HG02763 (cell line): ENCODE data around the gene RRM1.
"Not testable (repeated sequence)": the region's sequence is repeated elsewhere in the genome, so short reads cannot be mapped to it uniquely, and the experiment has no call there.

Source experiments
- ATAC-seq: cut with Tn5 transposase; IDR thresholded peaks from one replicate; pipeline ENCODE4 v1.9.1; 2021; ENCODE audit warnings: mild to moderate bottlenecking, moderate library complexity; ENCODE audit not compliant: unreplicated experiment

RRM1 gene

DNA sequence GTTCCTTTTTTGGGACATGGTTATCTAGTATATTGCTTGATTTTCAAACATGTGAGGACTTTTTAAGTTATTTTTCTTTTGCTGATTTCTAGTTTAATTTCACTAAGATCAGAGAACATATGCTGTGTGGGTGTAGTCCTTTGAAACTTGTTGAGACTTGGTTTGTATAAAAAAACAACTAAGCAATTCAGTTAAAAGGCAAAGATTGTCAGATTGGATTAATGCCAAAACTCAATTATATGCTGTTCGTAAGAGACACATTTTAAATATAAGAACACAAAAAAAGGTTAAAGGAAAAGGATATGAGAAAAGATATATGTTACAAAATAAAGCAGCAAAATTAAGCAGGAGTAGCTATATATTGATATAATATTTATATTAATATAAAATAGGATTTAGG is 17.8 kb upstream of the RRM1 start:
- no peak for ATAC-seq

- no peak for ATAC-seq
Measured at GRCh38 chr11:4083198-4083597, 11.4 kb upstream of the RRM1 start.

DNA sequence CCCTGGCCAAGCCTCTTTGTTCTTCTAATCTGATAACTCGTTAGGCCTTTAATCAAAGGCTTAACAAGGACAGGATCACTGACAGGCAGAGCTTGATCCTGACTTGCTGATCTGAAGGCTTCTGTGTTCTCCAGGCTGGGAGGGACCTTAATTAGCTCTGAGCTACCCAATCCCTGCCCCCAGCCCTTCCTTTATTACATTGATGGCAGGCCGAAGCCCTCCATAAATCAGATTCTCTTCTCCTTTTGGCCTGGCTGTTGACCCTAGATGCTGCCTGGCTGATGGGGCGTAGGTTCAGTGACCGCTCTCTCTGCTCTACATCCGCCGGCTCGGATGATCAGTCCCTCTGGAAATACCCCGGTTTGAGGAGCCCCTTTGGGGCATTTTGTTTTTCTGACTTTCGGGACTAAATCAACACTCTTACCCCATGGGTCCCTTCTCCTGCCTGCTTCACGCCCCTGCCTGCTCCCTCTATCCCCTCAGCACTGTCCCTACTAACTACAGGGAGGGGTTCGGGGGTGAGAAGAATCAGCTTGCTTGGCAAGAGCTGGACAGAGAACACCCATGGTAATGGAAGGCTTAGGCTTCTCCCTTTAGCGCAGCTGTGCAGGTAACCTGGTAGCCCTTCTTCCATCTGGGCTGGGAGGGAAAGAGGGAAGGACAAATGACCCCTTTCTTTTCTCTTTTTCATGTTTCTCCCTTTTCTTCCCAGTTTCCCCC is 10.0 kb upstream of the RRM1 start:
- no peak for ATAC-seq

- ATAC-seq = no peak
Measured at GRCh38 chr11:4085575-4085974, 9.0 kb upstream of the RRM1 start.

GRCh38 chr11:4086575-4087353 is 7.8 kb upstream of the RRM1 start:
- no peak for ATAC-seq

- no peak for ATAC-seq
Measured at GRCh38 chr11:4087551-4087950, 7.0 kb upstream of the RRM1 start.

DNA sequence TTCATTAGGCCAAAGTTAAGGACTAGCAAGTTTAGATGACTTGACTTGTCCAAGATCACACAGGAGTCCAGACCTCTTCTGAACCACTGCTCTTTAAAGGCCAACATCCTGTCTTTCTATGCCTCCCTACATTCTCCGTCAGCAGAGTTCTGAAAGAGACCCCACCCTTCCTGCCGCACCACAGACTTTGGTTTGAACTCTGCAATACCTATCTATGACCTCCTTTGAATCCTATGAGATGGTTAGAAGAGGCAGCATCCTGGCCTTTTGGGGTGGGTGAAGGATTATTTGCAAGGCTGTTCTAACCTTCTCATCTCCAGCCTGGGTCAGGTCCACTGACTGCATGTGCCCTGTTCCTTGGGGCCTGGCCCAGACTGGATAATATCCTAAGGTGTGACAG is 4.3 kb upstream of the RRM1 start:
- ATAC-seq = no peak

- ATAC-seq = no peak
Measured at GRCh38 chr11:4092026-4092425, 2.6 kb upstream of the RRM1 start.

DNA sequence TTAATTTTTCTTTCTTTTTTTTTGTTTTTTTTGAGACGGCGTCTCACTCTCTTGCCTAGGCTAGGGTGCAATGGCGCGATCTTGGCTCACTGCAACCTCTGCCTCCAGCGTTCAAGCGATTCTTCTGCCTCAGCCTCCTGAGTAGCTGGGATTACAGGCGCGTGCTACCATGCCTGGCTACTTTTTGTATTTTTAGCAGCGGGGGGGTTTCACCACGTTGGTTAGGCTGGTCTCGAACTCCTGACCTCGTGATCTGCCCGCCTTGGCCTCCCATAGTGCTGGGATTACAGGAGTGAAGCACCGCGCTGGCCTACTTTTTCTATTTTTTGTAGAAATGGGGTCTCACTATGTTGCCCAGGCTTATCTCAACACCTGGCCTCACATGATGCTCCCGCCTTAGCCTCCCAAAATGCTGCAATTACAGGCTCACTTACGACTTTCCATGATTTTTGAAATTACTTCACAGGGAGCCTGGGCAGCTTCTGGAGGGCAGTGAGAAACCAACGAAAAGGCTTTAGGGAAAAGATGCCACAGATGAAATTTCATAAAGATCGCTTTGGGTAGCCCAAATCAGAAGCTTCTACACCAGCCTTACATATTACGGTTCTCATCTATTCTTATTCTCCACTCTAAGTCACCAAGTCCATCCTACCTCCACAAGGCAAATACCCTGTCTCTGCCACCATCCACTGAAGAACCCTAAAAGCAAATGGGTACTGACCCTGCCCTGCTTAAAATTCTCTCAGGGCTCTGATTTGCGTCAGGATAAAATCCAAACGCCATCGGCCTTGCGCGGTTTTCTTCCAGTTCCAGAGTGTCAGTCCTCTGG is 866 bp upstream of the RRM1 start:
- ATAC-seq = no peak

DNA sequence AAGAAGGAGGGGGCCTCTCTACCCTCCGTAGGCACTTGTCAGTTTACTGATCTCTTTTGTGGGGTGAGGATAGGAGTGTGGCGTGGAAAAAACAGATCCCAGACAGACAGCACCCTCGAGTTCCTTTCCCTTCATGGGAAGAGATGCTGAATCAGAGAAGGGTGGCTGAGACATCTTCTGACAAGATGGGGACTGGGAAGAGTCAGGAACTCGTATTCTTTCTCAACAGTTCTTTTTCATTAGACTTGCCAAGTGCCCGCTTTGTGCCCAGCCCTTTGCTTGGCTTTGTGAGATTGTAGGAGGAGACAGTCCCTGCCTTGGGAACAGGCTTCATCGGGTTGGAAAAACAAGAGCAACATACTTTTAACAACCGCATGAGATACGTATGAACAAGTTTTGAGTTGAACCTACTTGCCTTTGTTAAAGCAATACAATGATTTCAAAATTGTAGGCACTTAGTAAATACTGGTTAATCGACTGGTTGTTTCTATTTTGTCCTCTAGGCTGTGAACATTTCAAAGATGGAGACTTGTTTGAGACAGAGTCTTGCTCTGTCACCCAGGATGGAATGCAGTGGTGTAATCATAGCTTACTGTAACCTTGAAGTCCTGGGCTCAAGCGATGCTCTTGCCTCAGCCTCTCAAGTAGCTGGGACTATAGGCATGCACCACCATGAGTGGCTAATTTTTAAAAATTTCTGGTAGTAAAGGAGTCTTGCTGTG is 1.1 kb downstream of the RRM1 start:
- ATAC-seq = no peak

DNA sequence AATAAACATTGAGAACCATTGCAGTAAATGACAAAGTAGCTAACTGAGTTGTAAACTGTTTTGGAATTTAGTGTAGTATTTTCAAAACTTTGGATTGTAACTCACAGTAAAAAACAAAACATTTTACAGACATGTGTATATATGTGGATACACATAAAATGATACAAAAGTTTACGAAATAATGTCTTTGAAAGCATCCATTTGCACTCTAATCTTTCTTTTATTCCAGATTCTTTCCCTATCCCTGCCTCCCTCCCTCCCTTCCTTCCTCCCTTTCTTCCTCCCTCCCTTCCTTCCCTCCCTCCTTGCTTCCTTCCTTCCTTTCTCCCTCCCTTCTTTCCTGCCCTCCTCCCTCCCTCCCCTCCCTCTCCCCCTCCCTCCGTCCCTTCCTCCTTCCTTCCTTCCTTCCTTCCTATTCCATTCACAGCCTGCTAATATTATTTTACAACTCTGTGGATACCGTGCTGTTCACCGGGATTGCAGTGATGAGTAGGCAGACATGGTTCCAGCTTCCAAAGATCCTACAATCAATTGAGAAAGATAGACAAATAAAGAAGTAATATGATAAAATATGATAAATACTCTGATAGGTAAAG is 3.5 kb downstream of the RRM1 start:
- ATAC-seq = no peak

DNA sequence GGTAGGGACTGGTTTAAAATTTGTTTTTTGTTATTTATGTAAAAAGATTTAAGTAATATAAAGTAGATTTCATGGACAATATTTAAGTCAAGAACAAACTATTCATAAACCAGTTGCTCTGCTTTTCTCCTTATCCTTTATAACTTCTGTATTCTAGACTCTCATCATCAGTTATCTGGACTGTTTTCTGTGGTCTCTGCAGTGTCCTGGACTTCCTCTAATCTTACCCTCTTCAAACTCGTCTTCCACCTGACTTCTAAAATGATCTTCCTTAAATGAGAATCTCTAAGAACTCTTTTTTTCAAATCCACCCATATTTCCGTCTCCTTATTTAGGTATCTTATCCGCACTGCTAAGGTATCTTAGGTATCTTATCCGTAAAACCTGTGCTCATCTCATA is 8.1 kb downstream of the RRM1 start:
- ATAC-seq = no peak

DNA sequence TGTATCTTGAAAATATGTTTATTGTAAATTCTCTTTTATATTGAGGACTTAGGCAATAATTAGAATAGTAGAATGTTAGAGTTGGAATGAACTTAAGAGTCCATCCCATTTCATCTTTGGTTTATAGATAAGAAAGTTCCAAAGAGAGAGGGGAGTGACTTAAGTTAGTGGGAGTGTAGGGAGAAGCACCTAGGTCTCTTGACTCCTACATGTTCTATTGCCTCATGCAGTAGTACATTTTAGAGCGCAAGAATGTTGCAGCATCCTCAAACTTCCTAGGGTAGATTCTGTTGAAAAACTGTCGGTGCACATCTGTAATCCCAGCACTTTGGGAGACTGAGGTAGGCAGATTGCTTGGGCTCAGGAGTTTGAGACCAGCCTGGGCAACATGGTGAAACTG is 8.7 kb downstream of the RRM1 start:
- ATAC-seq = no peak

DNA sequence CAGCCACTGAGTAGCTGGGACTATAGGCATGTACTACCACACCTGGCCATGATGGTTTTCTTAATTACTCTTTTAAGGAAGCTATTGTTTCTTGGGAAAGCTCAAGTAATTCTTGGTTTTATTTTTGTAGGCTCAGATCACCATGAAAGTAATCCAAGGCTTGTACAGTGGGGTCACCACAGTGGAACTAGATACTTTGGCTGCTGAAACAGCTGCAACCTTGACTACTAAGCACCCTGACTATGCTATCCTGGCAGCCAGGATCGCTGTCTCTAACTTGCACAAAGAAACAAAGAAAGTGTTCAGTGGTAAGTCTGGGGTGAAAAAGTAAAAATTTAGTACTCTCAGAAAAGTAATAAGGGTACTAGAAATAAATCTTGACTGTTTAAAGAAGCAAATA is 11.3 kb downstream of the RRM1 start:
- no peak for ATAC-seq

- ATAC-seq = no peak
Measured at GRCh38 chr11:4111834-4112233, 17.2 kb downstream of the RRM1 start.

- ATAC-seq = no peak
Measured at GRCh38 chr11:4115128-4115527, 20.5 kb downstream of the RRM1 start.

DNA sequence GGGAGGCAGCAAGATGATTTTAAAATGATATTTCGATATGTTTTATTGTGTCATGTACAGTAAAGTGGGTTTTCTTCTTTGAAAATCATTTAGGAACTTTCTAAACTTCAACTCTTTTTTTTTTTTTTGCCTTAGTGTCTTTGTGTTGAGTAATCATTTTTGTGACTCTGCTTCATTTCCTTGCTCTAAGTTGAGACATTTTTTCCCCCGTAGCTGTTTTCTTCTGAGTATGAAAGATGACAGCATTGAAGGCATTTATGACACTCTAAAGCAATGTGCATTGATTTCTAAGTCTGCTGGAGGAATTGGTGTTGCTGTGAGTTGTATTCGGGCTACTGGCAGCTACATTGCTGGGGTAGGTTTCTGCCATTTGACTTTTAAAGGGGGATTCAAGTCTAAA is 23.5 kb downstream of the RRM1 start:
- ATAC-seq = no peak

DNA sequence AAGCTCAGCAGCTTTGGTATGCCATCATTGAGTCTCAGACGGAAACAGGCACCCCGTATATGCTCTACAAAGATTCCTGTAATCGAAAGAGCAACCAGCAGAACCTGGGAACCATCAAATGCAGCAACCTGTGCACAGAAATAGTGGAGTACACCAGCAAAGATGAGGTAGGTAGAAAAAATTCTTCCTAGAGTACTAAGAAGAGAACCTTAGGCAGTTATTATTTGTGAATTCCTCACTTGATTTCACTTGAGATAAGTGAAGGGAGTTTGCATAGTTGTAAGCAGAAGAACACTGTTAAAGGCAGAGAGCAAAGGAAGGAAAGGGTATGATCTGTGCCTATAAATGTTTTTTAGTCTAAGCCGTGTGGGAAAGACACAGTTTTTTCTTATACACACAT is 28.6 kb downstream of the RRM1 start:
- no peak for ATAC-seq

- ATAC-seq = no peak
Measured at GRCh38 chr11:4125141-4125540, 30.5 kb downstream of the RRM1 start.

- no peak for ATAC-seq
Measured at GRCh38 chr11:4127357-4127756, 32.8 kb downstream of the RRM1 start.

- ATAC-seq = not testable (repeated sequence)
Measured at GRCh38 chr11:4130219-4130618, 35.6 kb downstream of the RRM1 start.
